Measurements from ENCODE around the gene GAGE12F. TPM values are rescaled to one million over a fixed set of nuclear protein-coding genes. Genes with fewer than 3 reads are reported as not detected.
"Not testable (repeated sequence)": the region's sequence is repeated elsewhere in the genome, so short reads cannot be mapped to it uniquely, and the experiment has no call there.

Gene GAGE12F
- total RNA-seq, 3 donors from 2014 or later (not counting 1 experiment from before 2014, with no cell fraction given): not detected

- H3K27me3 ChIP-seq (ENCODE audit: control insufficient read depth, insufficient read depth, low read length); H3K36me3 ChIP-seq (ENCODE audit: control insufficient read depth, insufficient read depth, low read length); intact Hi-C loops (cut with micrococcal nuclease); H3K27ac Mint-ChIP-seq; H3K36me3 Mint-ChIP-seq; H3K4me3 Mint-ChIP-seq; ATAC-seq; H3K4me1 ChIP-seq (ENCODE audit: control insufficient read depth, insufficient read depth, low read length); H3K9me3 ChIP-seq (ENCODE audit: control insufficient read depth, insufficient read depth, low read length); H3K9me3 Mint-ChIP-seq; H3K27me3 Mint-ChIP-seq (ENCODE audit: low read depth in 2 of 2); DNase-seq; H3K4me1 Mint-ChIP-seq; H3K27ac ChIP-seq (ENCODE audit: low read length); H3K4me3 ChIP-seq (ENCODE audit: low read length): not testable (repeated sequence)
- WGBS (ENCODE audit: insufficient coverage): no CpG with 5 or more reads among the region's 16 CpGs
Measured at GRCh38 chrX:49589196-49589595, 28.6 kb downstream of the GAGE12F start, which contains the start of gene GAGE2A. TSS of gene GAGE2A (plus strand) at chrX:49589496. CDS start at chrX:49590651, 1,155 bp downstream.

- intact Hi-C loops (cut with micrococcal nuclease); H3K27me3 Mint-ChIP-seq (ENCODE audit: low read depth in 2 of 2); H3K27ac ChIP-seq (ENCODE audit: low read length); H3K36me3 Mint-ChIP-seq; H3K4me3 ChIP-seq (ENCODE audit: low read length); H3K27ac Mint-ChIP-seq; H3K9me3 Mint-ChIP-seq; H3K4me1 ChIP-seq (ENCODE audit: control insufficient read depth, insufficient read depth, low read length); H3K9me3 ChIP-seq (ENCODE audit: control insufficient read depth, insufficient read depth, low read length); H3K36me3 ChIP-seq (ENCODE audit: control insufficient read depth, insufficient read depth, low read length); H3K4me1 Mint-ChIP-seq; H3K4me3 Mint-ChIP-seq; ATAC-seq; H3K27me3 ChIP-seq (ENCODE audit: control insufficient read depth, insufficient read depth, low read length): not testable (repeated sequence)
- WGBS (ENCODE audit: insufficient coverage): 94% methylated on average over 17 of the region's 37 CpGs
- peak in 1 of 2 donors; percentile 15 for DNase-seq
Measured at GRCh38 chrX:49589769-49590478, 29.3 kb downstream of the GAGE12F start.

GRCh38 chrX:49590488-49590887, 29.8 kb downstream of the GAGE12F start:
- H3K9me3 ChIP-seq (ENCODE audit: control insufficient read depth, insufficient read depth, low read length); H3K27ac ChIP-seq (ENCODE audit: low read length); H3K9me3 Mint-ChIP-seq; DNase-seq; H3K27me3 Mint-ChIP-seq (ENCODE audit: low read depth in 2 of 2); intact Hi-C loops (cut with micrococcal nuclease); H3K27me3 ChIP-seq (ENCODE audit: control insufficient read depth, insufficient read depth, low read length); H3K4me3 ChIP-seq (ENCODE audit: low read length); H3K27ac Mint-ChIP-seq; H3K4me3 Mint-ChIP-seq; H3K36me3 ChIP-seq (ENCODE audit: control insufficient read depth, insufficient read depth, low read length); H3K36me3 Mint-ChIP-seq; H3K4me1 Mint-ChIP-seq; ATAC-seq; H3K4me1 ChIP-seq (ENCODE audit: control insufficient read depth, insufficient read depth, low read length): not testable (repeated sequence)
- WGBS (ENCODE audit: insufficient coverage): 100% methylated on average over 5 of the region's 17 CpGs

GRCh38 chrX:49598720-49599119, 38.1 kb downstream of the GAGE12F start, which contains the start of gene GAGE1:
TSS of gene GAGE1 (plus strand) at chrX:49599020. CDS start at chrX:49600175, 1,155 bp downstream.
- H3K4me1 ChIP-seq (ENCODE audit: control insufficient read depth, insufficient read depth, low read length); H3K27me3 ChIP-seq (ENCODE audit: control insufficient read depth, insufficient read depth, low read length); H3K27ac Mint-ChIP-seq; H3K9me3 Mint-ChIP-seq; H3K27me3 Mint-ChIP-seq (ENCODE audit: low read depth in 2 of 2); H3K4me3 Mint-ChIP-seq; H3K36me3 ChIP-seq (ENCODE audit: control insufficient read depth, insufficient read depth, low read length); H3K9me3 ChIP-seq (ENCODE audit: control insufficient read depth, insufficient read depth, low read length); ATAC-seq; H3K36me3 Mint-ChIP-seq; DNase-seq; H3K4me1 Mint-ChIP-seq; H3K4me3 ChIP-seq (ENCODE audit: low read length); H3K27ac ChIP-seq (ENCODE audit: low read length); intact Hi-C loops (cut with micrococcal nuclease): not testable (repeated sequence)
- no CpG with 5 or more reads among the region's 16 CpGs for WGBS (ENCODE audit: insufficient coverage)

GRCh38 chrX:49610718-49611310, 50.2 kb downstream of the GAGE12F start:
- intact Hi-C loops (cut with micrococcal nuclease): no loop called here
- H3K4me1 ChIP-seq (ENCODE audit: control insufficient read depth, insufficient read depth, low read length): no peaks in the 10 kb centered on the region
- no peak for TF ChIP-seq CTCF (IDR thresholded peaks at IDR 0.05)
- H3K27me3 Mint-ChIP-seq (ENCODE audit: low read depth in 2 of 2): peaks cover 0 to 19% of the 10 kb centered on the region in 2 donors
- no peaks in the 10 kb centered on the region for H3K9me3 Mint-ChIP-seq
- H3K4me3 ChIP-seq (ENCODE audit: low read length): no peak overlapping the region
- no peaks in the 10 kb centered on the region for H3K27me3 ChIP-seq (ENCODE audit: control insufficient read depth, insufficient read depth, low read length)
- ATAC-seq (no peak), DNase-seq (no peak)
- no peaks in the 10 kb centered on the region for H3K36me3 ChIP-seq (ENCODE audit: control insufficient read depth, insufficient read depth, low read length)
- no peaks in the 10 kb centered on the region for H3K36me3 Mint-ChIP-seq
- WGBS (ENCODE audit: insufficient coverage): 58% methylated on average over 6 of the region's 7 CpGs
- H3K4me3 Mint-ChIP-seq: no peak overlapping the region
- H3K4me1 Mint-ChIP-seq: no peaks in the 10 kb centered on the region
- no peak overlapping the region for H3K27ac ChIP-seq (ENCODE audit: low read length)
- H3K9me3 ChIP-seq (ENCODE audit: control insufficient read depth, insufficient read depth, low read length): no peaks in the 10 kb centered on the region
- no peak overlapping the region for H3K27ac Mint-ChIP-seq

Other genes starting within 250 kb of the GAGE12F start
- gene GAGE12J, start 238.8 kb upstream of the GAGE12F start, total RNA-seq: not detected
- not detected for gene GAGE13, start 229.3 kb upstream of the GAGE12F start, total RNA-seq
- gene GAGE12C, start 28.7 kb upstream of the GAGE12F start, total RNA-seq: not detected
- not detected for gene GAGE12D, start 19.1 kb upstream of the GAGE12F start, total RNA-seq
- gene GAGE12E, start 9.6 kb upstream of the GAGE12F start, total RNA-seq: not detected
- not detected for gene GAGE12G, start 9.6 kb downstream of the GAGE12F start, total RNA-seq
- not detected for gene GAGE12H, start 19.1 kb downstream of the GAGE12F start, total RNA-seq
- gene GAGE2A, start 28.7 kb downstream of the GAGE12F start, total RNA-seq: not detected
- not detected for gene GAGE1, start 38.2 kb downstream of the GAGE12F start, total RNA-seq
- not detected for gene PAGE1, start 135.1 kb downstream of the GAGE12F start, total RNA-seq